Central memory CD8-positive, alpha-beta T cell (primary cell): ENCODE measurements around the gene SMAD7.

Experiments used
- ATAC-seq: fragments of 150-1000 bp; cut with Tn5 transposase; replicated peaks from 2 replicates; pipeline ENCODE4 v1.10.0; 2022; ENCODE audit warnings: mild to moderate bottlenecking, moderate FRiP score, moderate number of reproducible peaks; ENCODE audit not compliant: poor library complexity, severe bottlenecking; ENCODE audit errors: extremely low read depth
- DNase-seq, 2 donors: peaks; one replicate each; pipeline ENCODE4 v3.0.0; 2021; ENCODE audit warnings: low spot score in 2 of 2
- H3K27ac Mint-ChIP-seq: one replicate; pipeline ENCODE4 v1.8.0; 2022; ENCODE audit warnings: low read depth, mild to moderate bottlenecking, moderate library complexity, mixed read lengths
- H3K27me3 Mint-ChIP-seq: one replicate; pipeline ENCODE4 v1.8.0; 2022; ENCODE audit warnings: mixed read lengths
- H3K36me3 Mint-ChIP-seq: one replicate; pipeline ENCODE4 v1.8.0; 2022; ENCODE audit warnings: mild to moderate bottlenecking, moderate library complexity, mixed read lengths; ENCODE audit not compliant: insufficient read depth
- H3K4me1 Mint-ChIP-seq: one replicate; pipeline ENCODE4 v1.8.0; 2022; ENCODE audit warnings: mixed read lengths
- H3K4me3 Mint-ChIP-seq: one replicate; pipeline ENCODE4 v1.8.0; 2022; ENCODE audit warnings: mild to moderate bottlenecking, moderate library complexity, mixed read lengths
- H3K9me3 Mint-ChIP-seq: one replicate; pipeline ENCODE4 v1.8.0; 2022; ENCODE audit warnings: mixed read lengths

The SMAD7 gene

DNA sequence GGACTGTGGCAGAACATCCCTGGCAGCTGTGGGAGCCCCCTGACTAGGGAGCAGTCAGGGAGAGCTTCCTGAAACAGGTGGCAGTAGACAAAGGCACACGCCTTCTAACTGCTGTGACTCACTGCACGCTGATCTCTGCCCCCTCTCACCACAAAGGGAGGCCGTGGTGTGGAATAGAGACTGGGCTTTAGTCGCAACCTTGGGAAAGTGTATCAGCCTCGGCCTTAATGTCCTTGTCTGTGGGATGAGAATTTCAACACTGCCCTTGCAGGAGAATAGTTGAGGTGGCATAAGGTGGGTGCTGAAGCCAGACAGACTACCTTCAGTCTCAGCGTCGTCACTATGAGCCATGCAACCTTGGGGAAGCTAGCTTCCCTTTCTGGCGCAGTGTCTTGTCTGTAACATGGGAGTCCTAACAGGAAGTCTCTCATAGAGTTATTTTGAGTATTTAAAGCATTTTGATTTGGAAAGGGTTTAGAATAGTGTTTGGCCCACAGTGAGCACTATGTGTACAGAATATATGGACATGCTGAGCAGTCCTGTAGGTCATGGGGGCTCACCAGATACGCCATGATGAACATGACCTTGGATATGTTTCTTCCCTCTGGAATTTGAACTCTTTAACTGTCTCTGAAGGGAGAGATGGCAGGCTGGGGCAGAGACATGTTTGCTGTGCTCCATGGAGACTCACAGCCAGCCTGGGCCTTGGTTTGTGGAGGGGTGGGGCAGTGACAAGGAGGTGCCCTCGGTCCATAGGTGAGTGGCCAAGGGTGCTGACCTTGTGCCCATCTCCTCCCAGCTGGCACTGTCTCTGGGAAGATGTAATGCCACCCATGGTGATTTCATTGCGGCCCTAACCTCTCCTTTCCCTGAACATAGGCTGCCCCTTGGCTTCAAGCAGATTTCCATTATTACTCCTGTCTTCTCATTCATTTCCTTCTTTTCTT lies 29.5 kb upstream of the SMAD7 start:
- H3K27me3 Mint-ChIP-seq: peaks cover 8% of the 10 kb centered on the region
- H3K4me1 Mint-ChIP-seq: peaks cover 24% of the 10 kb centered on the region
- no peaks in the 10 kb centered on the region for H3K9me3 Mint-ChIP-seq
- no peak overlapping the region for H3K27ac Mint-ChIP-seq
- DNase-seq (no peak), ATAC-seq (no peak)
- no peak overlapping the region for H3K4me3 Mint-ChIP-seq
- H3K36me3 Mint-ChIP-seq: peaks cover 5% of the 10 kb centered on the region

DNA sequence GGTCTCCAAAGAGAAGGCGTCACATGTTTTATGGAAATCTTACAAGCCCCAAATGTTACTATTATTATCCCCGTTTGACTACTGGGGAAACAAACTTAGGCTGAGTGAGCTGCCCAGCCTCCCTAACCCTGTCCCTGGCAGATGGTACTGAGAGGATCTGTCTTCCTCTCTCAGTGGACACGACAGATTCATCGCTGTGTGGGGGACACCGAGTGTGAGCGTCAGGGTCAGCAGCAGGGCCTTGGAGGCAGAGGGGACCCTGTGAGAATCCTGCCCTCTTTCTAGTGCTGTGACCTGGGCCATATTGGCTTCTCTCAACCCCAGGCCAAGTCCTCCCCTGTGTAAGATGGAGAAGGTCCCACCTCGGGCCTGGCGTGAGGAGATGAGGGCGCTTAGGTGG lies 27.1 kb upstream of the SMAD7 start:
- DNase-seq: no peak
- Mint-ChIP-seq H3K9me3 (no peaks in the 10 kb centered on the region), H3K27ac (no peak overlapping the region), H3K27me3 (peaks cover 8% of the 10 kb centered on the region), H3K4me1 (peaks cover 24% of the 10 kb centered on the region), H3K4me3 (no peak overlapping the region), H3K36me3 (peaks cover 7% of the 10 kb centered on the region)
- ATAC-seq: no peak

DNA sequence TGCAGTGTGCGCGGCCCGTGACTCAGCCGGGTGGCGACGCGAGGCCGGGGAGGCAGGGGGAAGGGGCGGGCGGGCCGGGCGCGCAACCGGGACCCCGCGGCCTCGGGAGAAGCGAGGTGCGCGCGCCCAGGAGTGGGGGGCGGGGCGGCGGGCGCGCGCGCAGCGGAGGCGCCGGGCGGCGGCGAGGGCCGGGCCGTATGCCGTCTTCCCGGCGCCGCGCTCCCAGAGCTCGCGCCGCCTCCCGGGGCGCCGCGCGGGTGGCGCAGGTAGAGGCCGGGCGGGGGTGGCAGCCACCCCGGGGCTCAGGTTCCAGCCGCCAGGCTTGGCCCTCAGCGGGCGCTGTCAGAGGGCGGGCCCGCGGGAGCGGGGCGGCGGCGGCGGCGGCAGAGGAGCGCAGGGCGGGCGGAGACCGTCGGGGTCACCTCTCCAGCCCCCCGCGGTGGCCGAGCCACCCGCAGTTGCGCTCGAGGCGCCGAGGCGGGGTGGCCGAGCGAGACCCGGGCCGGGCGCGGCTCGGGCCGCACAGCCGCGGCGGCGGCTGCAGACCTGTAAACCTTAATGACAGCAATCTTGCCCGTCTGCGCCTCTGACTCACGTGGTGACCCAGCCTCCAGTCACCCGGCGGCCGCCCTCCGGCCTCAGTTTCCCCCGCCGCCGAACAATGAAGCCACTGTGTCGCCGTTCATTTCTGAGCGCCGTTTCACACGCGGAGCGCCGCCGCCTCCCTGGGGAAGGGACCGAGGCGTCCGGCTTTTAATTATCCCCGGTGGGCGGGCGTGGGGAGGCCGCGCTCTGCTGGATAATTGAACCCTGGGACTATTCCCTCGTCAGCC lies 25.3 kb upstream of the SMAD7 start:
- no peak overlapping the region for H3K27ac Mint-ChIP-seq
- peaks cover 8% of the 10 kb centered on the region for H3K36me3 Mint-ChIP-seq
- peaks cover 18% of the 10 kb centered on the region for H3K4me1 Mint-ChIP-seq
- peaks cover 8% of the 10 kb centered on the region for H3K27me3 Mint-ChIP-seq
- DNase-seq: peak in 1 of 2 donors; percentile 20
- H3K9me3 Mint-ChIP-seq: no peaks in the 10 kb centered on the region
- H3K4me3 Mint-ChIP-seq: peak overlapping the region; percentile 79
- ATAC-seq: peak; percentile 81

DNA sequence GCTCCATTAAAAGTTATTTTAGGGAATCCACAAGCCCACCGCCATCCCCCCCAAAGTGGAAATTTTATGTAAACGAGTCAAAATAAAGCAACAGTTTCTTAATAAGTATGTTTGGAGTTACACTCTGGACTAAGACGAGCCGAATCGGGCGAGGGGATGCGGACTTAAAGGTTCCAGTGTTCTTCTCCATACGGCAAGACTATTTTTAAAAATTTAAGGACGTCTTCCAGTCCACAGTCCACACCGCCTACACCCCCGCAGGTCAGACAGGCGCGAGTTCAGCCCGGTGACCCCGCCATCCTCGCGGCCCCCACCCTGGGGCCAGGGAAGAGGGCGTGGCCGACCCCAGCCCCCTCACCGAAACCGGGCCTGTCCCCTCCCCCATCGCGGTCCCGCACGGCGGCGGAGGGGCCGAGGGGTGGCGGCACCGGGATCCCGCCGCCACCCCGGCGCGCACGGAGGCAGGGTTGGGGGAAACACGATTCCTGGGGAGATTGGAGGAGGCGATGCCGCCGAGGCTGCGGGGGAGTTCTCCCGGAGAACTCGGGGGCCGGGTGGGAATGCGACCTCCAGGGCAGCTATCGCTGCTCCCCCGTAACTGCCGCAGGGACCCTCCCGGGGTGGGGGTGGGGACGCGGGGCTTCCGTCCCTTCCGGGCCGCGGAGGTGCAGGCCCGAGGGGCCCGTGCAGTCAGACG lies 24.5 kb upstream of the SMAD7 start:
- DNase-seq (no peak), ATAC-seq (peak; percentile 15)
- H3K27me3 Mint-ChIP-seq: peaks cover 8% of the 10 kb centered on the region
- peaks cover 8% of the 10 kb centered on the region for H3K36me3 Mint-ChIP-seq
- peak overlapping the region; percentile 52 for H3K4me3 Mint-ChIP-seq
- no peaks in the 10 kb centered on the region for H3K9me3 Mint-ChIP-seq
- H3K4me1 Mint-ChIP-seq: peaks cover 18% of the 10 kb centered on the region
- H3K27ac Mint-ChIP-seq: no peak overlapping the region

DNA sequence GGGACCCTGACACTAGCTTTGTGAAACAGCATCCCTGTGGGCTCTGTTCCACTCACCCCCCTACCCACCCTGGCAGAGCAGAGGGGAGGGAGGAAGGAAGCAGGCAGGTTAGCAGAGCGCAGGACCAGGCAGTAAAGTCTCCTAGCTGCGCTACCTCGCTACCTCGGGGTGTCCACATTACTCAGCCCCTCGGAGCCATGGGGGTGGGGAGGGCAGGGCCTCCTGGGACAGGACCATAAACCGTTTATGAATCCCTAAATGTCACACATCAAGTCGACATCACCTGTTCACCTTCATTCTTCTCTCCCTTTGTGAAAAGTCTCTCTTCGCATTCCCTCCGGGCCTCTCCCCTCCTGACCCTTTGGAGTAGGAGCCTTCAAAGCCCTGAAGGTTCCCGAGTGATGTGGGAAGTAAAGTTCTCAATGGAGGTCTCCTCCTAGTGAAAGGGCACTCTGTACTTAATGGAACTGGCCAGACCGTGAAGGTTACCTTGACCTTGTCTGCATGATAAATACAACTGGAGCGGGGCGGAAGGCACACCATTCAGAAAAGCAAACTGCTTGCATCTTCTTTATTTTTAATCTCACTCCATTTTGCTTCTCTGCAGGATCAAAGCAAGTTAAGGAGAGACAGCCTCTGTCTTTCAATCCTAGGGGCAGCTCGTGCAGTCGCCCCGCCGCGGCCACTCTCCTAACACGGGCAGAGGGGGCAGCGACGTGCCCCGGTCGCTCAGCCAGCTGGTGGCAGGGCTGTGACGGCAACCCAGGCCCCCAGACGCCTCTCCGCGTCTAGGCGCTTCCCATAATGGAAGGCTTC lies 23.7 kb upstream of the SMAD7 start:
- H3K27me3 Mint-ChIP-seq: peaks cover 8% of the 10 kb centered on the region
- peaks cover 11% of the 10 kb centered on the region for H3K4me1 Mint-ChIP-seq
- DNase-seq (no peak), ATAC-seq (no peak)
- H3K4me3 Mint-ChIP-seq: peak overlapping the region; percentile 52
- H3K9me3 Mint-ChIP-seq: no peaks in the 10 kb centered on the region
- no peak overlapping the region for H3K27ac Mint-ChIP-seq
- peaks cover 8% of the 10 kb centered on the region for H3K36me3 Mint-ChIP-seq

DNA sequence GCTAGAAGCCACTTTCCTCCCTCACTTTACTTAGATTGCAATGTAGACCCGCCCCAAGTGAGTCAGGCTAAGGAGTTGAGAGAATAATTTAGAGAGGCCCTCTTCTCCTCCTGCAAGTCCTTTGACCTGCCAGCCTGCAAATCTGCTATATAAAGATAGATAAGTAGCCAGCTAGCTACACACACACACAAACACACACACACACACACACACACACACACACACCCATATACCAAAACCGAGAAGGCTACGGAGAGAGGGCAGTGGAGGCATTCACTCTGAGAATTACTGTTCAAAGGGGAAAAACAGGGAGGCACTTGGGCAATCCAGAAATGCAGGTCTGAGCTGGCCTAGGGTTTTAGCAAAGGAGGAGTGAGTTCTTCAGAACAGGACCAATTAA lies 23.0 kb upstream of the SMAD7 start:
- DNase-seq (no peak), ATAC-seq (no peak)
- no peak overlapping the region for H3K27ac Mint-ChIP-seq
- no peaks in the 10 kb centered on the region for H3K9me3 Mint-ChIP-seq
- H3K36me3 Mint-ChIP-seq: peaks cover 8% of the 10 kb centered on the region
- peaks cover 8% of the 10 kb centered on the region for H3K27me3 Mint-ChIP-seq
- peaks cover 5% of the 10 kb centered on the region for H3K4me1 Mint-ChIP-seq
- no peak overlapping the region for H3K4me3 Mint-ChIP-seq

DNA sequence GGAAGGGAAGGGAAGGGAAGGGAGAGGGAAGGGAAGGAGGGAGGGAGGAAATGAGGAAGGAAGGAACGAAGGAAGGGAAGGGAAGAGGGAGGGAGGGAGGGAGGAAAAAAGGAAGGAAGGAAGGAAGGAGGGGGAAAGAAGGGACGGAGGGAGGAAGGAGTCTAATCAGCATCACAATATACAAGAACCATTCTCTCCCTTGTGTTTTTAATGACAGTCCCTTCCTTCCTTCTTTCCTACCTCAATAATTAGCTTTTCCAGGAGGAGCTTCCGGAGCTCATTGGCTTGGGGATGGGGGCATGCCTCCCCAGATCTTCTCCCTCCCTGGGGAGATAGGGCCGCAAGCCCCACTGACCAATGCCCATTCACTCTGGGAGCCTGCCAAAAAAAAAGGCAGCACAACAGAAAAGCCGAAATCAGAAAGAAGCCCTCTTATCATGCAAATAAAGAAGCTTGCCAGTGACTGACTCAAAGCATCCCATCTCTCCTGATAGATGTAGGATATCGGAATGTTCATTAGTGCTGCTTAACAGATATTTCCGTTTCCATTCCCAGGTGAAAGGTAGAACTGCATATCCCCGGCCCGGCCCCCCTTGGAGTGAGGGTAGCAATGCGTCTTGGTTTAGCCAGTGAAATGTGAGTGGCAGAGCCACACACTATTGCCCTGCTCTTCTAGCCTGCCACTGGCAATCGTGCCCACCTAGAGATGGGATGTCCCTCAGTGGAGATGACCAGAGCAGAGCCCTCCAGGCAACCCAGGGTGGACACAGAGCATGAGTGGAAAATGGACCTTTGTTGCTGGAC lies 17.8 kb upstream of the SMAD7 start:
- Mint-ChIP-seq H3K27ac (no peak overlapping the region), H3K27me3 (no peaks in the 10 kb centered on the region), H3K9me3 (no peaks in the 10 kb centered on the region), H3K4me1 (peaks cover 3% of the 10 kb centered on the region), H3K4me3 (no peak overlapping the region), H3K36me3 (peaks cover 2% of the 10 kb centered on the region)
- DNase-seq (no peak), ATAC-seq (no peak)

DNA sequence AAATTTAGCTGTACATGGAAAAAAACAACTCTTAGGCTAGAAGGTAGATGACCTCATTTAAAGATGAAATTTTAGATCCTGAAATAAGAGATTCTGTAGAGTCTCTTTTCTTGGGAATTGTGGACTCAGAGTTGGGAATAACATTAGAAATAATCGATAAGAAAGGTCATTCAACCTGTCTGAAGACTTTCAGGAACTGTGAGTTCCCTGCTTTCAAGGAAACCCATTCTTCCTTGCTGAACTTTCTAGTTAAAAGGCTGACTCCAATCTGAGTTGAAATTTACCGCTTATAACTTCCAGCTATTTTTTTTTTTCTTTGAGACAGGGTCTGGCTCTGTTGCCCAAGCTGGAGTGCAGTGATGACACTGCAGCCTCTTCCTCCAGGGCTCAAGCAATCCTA lies 16.8 kb upstream of the SMAD7 start:
- H3K4me3 Mint-ChIP-seq: no peak overlapping the region
- H3K36me3 Mint-ChIP-seq: peaks cover 2% of the 10 kb centered on the region
- H3K9me3 Mint-ChIP-seq: no peaks in the 10 kb centered on the region
- no peak for DNase-seq
- H3K4me1 Mint-ChIP-seq: peaks cover 9% of the 10 kb centered on the region
- no peak overlapping the region for H3K27ac Mint-ChIP-seq
- no peaks in the 10 kb centered on the region for H3K27me3 Mint-ChIP-seq
- ATAC-seq: no peak

DNA sequence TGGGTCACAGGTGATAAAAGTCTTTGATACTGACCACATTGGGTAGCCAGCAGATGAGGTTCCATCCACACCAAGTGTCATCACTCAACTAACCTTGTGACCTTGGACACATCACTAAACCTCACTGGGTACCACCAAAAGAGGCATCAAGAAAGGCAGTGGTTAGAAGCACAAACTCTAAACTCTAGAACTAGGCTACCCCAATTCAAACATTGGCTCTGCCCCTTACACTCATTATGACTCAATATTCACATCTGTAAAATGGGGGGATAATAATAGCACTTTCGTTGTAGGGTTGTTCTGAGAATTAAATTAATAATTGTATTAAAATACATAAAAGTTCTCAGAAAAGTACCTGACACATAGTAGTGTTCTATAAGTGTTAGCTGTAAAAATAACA lies 15.8 kb upstream of the SMAD7 start:
- DNase-seq (no peak), ATAC-seq (no peak)
- Mint-ChIP-seq H3K27me3 (no peaks in the 10 kb centered on the region), H3K4me3 (no peak overlapping the region), H3K4me1 (peaks cover 9% of the 10 kb centered on the region), H3K27ac (no peak overlapping the region), H3K36me3 (no peaks in the 10 kb centered on the region), H3K9me3 (no peaks in the 10 kb centered on the region)

DNA sequence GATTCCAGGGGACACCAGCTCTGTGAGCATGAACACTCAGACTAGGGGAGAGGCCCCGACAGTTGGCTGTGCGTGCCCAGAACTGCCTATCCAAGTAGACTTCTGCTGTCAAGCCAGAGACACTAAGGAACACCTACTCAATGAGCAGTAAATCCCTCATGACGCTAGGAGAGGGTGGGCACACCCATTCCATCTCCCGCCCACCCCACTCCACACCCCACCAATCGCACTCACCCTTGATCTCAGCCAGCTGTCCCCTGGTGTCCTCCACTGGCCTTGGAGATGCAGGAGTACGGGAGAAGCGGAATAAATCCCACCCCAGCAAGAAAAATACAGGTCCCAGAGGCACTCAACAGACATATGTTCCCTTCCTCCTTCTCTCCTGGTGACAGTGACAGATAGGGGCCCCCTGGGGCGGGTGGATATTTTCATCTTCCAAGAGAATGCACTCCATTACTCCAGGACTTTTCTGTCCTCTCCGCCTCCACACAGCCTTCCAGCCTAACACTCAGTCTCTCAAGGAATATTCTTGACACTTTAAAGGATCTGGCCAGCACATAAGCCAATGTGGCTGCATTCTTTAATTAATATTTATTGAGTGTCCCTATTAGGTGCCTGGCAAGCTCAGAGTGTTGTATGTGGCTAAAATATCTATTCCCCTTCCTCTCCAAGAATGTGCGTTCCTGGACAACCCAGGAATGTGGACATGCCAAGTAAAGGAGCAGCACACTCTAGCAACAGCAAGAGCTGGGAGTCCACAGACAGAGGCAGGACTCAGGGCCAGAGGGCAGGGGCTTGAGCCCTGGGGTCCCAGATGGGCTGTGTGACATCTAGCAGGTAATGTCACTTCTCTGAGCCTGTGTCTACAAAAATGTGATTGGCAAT lies 13.1 kb upstream of the SMAD7 start:
- Mint-ChIP-seq H3K4me3 (no peak overlapping the region), H3K27ac (no peak overlapping the region), H3K9me3 (no peaks in the 10 kb centered on the region), H3K27me3 (no peaks in the 10 kb centered on the region), H3K36me3 (no peaks in the 10 kb centered on the region), H3K4me1 (peaks cover 9% of the 10 kb centered on the region)
- DNase-seq: no peak
- ATAC-seq: no peak
